ENCODE measurements around the gene NOP14.

DNA sequence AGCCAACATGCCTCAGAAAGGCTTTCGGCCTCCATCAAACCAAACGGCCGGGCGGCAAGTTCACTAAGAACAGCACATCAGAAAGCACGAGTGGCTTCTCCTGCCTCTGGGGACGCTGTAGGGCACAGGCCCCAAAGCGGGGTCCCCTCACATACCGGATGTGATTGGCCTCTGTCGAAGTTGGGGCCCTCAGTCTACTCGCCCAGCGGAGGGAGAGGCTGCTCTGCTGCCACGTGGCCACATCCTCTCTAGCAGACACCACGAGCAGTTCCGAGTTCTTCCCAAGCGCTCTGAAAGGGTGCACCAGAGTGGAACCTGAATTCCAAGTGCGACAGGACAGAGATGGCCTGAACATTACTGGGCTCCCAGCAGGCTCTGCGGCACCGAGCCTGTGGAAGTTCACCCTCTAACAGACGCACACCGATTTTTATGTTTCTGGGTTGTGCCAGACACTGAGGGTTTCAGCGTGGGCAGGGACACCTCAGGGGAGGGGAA lies 21.1 kb downstream of the NOP14 start:
- TF ChIP-seq, protein P1, sequence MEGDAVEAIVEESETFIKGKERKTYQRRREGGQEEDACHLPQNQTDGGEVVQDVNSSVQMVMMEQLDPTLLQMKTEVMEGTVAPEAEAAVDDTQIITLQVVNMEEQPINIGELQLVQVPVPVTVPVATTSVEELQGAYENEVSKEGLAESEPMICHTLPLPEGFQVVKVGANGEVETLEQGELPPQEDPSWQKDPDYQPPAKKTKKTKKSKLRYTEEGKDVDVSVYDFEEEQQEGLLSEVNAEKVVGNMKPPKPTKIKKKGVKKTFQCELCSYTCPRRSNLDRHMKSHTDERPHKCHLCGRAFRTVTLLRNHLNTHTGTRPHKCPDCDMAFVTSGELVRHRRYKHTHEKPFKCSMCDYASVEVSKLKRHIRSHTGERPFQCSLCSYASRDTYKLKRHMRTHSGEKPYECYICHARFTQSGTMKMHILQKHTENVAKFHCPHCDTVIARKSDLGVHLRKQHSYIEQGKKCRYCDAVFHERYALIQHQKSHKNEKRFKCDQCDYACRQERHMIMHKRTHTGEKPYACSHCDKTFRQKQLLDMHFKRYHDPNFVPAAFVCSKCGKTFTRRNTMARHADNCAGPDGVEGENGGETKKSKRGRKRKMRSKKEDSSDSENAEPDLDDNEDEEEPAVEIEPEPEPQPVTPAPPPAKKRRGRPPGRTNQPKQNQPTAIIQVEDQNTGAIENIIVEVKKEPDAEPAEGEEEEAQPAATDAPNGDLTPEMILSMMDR (conservative IDR thresholded peaks at IDR 0.05; ENCODE audit: low read depth in 2 of 2): peak; percentile 6 to 12; a peak in 1 of 4 replicates
- TF ChIP-seq EZH2 (IDR thresholded peaks at IDR 0.05; ENCODE audit: low read depth, unreplicated experiment): no peak
- TF ChIP-seq CREB1 (CRISPR knock-in tag; IDR thresholded peaks at IDR 0.05; ENCODE audit: low read depth): no peak
- 0 out of 2 replicates have a peak, but pooled peaks have one; percentile 16 for TF ChIP-seq POLR2AphosphoS5 (IDR thresholded peaks at IDR 0.05; ENCODE audit: low read depth)
- TF ChIP-seq, protein P2, sequence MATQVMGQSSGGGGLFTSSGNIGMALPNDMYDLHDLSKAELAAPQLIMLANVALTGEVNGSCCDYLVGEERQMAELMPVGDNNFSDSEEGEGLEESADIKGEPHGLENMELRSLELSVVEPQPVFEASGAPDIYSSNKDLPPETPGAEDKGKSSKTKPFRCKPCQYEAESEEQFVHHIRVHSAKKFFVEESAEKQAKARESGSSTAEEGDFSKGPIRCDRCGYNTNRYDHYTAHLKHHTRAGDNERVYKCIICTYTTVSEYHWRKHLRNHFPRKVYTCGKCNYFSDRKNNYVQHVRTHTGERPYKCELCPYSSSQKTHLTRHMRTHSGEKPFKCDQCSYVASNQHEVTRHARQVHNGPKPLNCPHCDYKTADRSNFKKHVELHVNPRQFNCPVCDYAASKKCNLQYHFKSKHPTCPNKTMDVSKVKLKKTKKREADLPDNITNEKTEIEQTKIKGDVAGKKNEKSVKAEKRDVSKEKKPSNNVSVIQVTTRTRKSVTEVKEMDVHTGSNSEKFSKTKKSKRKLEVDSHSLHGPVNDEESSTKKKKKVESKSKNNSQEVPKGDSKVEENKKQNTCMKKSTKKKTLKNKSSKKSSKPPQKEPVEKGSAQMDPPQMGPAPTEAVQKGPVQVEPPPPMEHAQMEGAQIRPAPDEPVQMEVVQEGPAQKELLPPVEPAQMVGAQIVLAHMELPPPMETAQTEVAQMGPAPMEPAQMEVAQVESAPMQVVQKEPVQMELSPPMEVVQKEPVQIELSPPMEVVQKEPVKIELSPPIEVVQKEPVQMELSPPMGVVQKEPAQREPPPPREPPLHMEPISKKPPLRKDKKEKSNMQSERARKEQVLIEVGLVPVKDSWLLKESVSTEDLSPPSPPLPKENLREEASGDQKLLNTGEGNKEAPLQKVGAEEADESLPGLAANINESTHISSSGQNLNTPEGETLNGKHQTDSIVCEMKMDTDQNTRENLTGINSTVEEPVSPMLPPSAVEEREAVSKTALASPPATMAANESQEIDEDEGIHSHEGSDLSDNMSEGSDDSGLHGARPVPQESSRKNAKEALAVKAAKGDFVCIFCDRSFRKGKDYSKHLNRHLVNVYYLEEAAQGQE (IDR thresholded peaks at IDR 0.05; ENCODE audit: unreplicated experiment): no peak
- TF ChIP-seq NANOG (IDR thresholded peaks at IDR 0.05; ENCODE audit: borderline replicate concordance): no peak
- no peak for TF ChIP-seq JUNB (IDR thresholded peaks at IDR 0.05; ENCODE audit: unreplicated experiment)
- TF ChIP-seq EZH2phosphoT487 (IDR thresholded peaks at IDR 0.05; ENCODE audit: unreplicated experiment): no peak

All from GM23338 (cell line).